ENCODE data around the gene TMEM89. TPM values are rescaled to one million over a fixed set of nuclear protein-coding genes. Genes with fewer than 3 reads are reported as not detected.

TMEM89 gene
- total RNA-seq, 1 experiment from 2014 or later: 0.74 TPM

DNA sequence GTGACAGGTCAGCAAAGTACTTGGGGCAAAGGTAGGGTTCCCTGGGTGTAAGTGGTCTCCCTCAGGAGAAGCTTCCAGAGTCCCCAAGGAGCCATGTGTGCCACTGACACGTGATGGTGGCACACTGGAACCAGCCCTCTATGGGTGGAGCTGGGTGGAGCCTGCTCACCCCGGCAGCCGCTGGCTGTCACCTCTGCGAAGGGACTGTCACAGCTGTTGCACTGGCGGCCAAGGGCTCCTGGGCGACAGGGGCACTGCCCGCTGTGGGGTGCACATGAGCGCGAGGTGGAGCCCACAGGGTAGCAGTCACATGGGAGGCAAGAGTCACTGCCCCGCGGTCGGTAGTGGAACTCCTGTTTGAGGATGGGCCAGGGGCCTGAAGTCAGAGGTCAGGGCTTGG lies 29.2 kb upstream of the TMEM89 start:
- Mint-ChIP-seq H3K27me3 (ENCODE audit: low read depth) (peaks cover 2% of the 10 kb centered on the region; the same call in 1 of the 2 replicates), H3K36me3 (ENCODE audit: insufficient read depth in 1 of 3, low read depth in 3 of 3) (peaks cover 31 to 54% (median 54%) of the 10 kb centered on the region in 3 experiments), H3K9me3 (no peaks in the 10 kb centered on the region), H3K27ac (peak overlapping the region in 1 of 3 experiments; percentile 33; a peak in 3 of 7 replicates), H3K4me1 (peaks cover 4 to 5% of the 10 kb centered on the region in 2 experiments), H3K4me3 (no peak overlapping the region)
- H3K23me2 ChIP-seq (ENCODE audit: insufficient read length, low read depth, low read length, poor library complexity, severe bottlenecking): peaks cover 3% of the 10 kb centered on the region
- no peak overlapping the region for H2BK120ac ChIP-seq (ENCODE audit: low read depth, low read length, poor library complexity, severe bottlenecking)
- no peak overlapping the region for H4K8ac ChIP-seq (replicated peaks; ENCODE audit: insufficient read length, low read depth, low read length)
- no peaks in the 10 kb centered on the region for H3K79me2 ChIP-seq (ENCODE audit: insufficient read depth, low read length)
- H3K9me3 ChIP-seq (ENCODE audit: control insufficient read depth, low read depth, low read length): no peaks in the 10 kb centered on the region
- H2BK15ac ChIP-seq (ENCODE audit: low read depth, low read length): no peak overlapping the region
- TF ChIP-seq, protein P1, sequence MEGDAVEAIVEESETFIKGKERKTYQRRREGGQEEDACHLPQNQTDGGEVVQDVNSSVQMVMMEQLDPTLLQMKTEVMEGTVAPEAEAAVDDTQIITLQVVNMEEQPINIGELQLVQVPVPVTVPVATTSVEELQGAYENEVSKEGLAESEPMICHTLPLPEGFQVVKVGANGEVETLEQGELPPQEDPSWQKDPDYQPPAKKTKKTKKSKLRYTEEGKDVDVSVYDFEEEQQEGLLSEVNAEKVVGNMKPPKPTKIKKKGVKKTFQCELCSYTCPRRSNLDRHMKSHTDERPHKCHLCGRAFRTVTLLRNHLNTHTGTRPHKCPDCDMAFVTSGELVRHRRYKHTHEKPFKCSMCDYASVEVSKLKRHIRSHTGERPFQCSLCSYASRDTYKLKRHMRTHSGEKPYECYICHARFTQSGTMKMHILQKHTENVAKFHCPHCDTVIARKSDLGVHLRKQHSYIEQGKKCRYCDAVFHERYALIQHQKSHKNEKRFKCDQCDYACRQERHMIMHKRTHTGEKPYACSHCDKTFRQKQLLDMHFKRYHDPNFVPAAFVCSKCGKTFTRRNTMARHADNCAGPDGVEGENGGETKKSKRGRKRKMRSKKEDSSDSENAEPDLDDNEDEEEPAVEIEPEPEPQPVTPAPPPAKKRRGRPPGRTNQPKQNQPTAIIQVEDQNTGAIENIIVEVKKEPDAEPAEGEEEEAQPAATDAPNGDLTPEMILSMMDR (conservative IDR thresholded peaks at IDR 0.05): no peak
- no peak overlapping the region for H4K91ac ChIP-seq (ENCODE audit: insufficient read length, low read depth, low read length)
- no peak for DNase-seq
- H3K18ac ChIP-seq (ENCODE audit: insufficient read length, low read depth, low read length): no peak overlapping the region
- no peak overlapping the region for H2AFZ ChIP-seq (ENCODE audit: low read length)
- H2BK12ac ChIP-seq (ENCODE audit: insufficient read length, low read depth, low read length): no peak overlapping the region
- no peak overlapping the region for H3K56ac ChIP-seq (ENCODE audit: insufficient read length, low read depth, low read length)
- H3K4me2 ChIP-seq (ENCODE audit: insufficient read depth, insufficient read length, low read length): no peak overlapping the region
- H4K20me1 ChIP-seq (ENCODE audit: control insufficient read depth, insufficient read depth, insufficient read length): peaks cover 3% of the 10 kb centered on the region
- no peak overlapping the region for H3K14ac ChIP-seq (ENCODE audit: insufficient read depth, low read length)
- no peak overlapping the region for H3K4ac ChIP-seq (ENCODE audit: low read depth, low read length)
- no peaks in the 10 kb centered on the region; the same call in 1 of the 2 replicates for H3K4me1 ChIP-seq (ENCODE audit: insufficient read depth, low read length)
- no peak overlapping the region for H3K27ac ChIP-seq (ENCODE audit: insufficient read length, low read depth, low read length)
- no peak overlapping the region for H4K5ac ChIP-seq (ENCODE audit: insufficient read length, low read depth, low read length)
- no peak overlapping the region for H2BK5ac ChIP-seq (ENCODE audit: insufficient read length, low read length)
- WGBS (ENCODE audit: extremely low coverage, insufficient read length, low lambda C conversion rate): no CpG with 5 or more reads among the region's 12 CpGs
- H3T11ph ChIP-seq (ENCODE audit: low read length): no peak overlapping the region
- no peak overlapping the region for H2AK5ac ChIP-seq (ENCODE audit: insufficient read length, low read length)
- no peak overlapping the region for H3K9ac ChIP-seq (ENCODE audit: extremely low read depth, insufficient read length, low read length)
- H2BK20ac ChIP-seq (ENCODE audit: low read depth, low read length, poor library complexity, severe bottlenecking): no peak overlapping the region
- no peak overlapping the region for H3K23ac ChIP-seq (ENCODE audit: insufficient read length, low read depth, low read length)
- H3K27me3 ChIP-seq (ENCODE audit: insufficient read depth, low read length): no peaks in the 10 kb centered on the region
- no peaks in the 10 kb centered on the region for H3K79me1 ChIP-seq (ENCODE audit: insufficient read depth, low read depth, low read length, poor library complexity, severe bottlenecking)

Measured in H9 (cell line).